Breast epithelium (tissue), 4 donors: ENCODE results near the gene RRAD. TPM values are rescaled to one million over a fixed set of nuclear protein-coding genes. Genes with fewer than 3 reads are reported as not detected.

ENCODE experiments used
- DNase-seq, 2 donors: peaks; one replicate each; pipeline ENCODE4 v3.0.0-alpha.2; 2019; ENCODE audit warnings: low spot score in 2 of 2
- H3K27ac ChIP-seq, 2 donors: fragments of 200-600 bp; sonication (generic) in 1 of 2; one replicate each; pipeline ENCODE4 v1.5.1; 2016 to 2019; ENCODE audit warnings: mild to moderate bottlenecking in 1 of 2
- H3K27me3 ChIP-seq, 2 donors: fragments of 200-600 bp; sonication (generic) in 1 of 2; one replicate each; pipeline versions ENCODE4 v1.5.1 to v1.6.0; 2017 to 2019; ENCODE audit warnings: control low read depth in 1 of 2, mild to moderate bottlenecking in 1 of 2
- H3K36me3 ChIP-seq: fragments of 200-600 bp; one replicate; pipeline ENCODE4 v1.5.1; 2019
- H3K4me1 ChIP-seq, 2 donors: fragments of 200-600 bp; sonication (generic); one replicate each; pipeline ENCODE4 v1.5.1; 2016 to 2019; ENCODE audit warnings: control low read depth in 1 of 2
- H3K4me3 ChIP-seq, 3 donors: fragments of 200-600 bp; sonication (generic); 1 replicate in 2 of 3; 2 replicates in 1 of 3; pipeline ENCODE4 v1.5.1; 2016 to 2019; ENCODE audit warnings: mild to moderate bottlenecking in 3 of 3, moderate library complexity in 2 of 3
- H3K9me3 ChIP-seq, 2 donors: fragments of 200-600 bp; sonication (generic) in 1 of 2; one replicate each; pipeline ENCODE4 v1.5.1; 2016 to 2019; ENCODE audit warnings: control low read depth in 1 of 2
- POLR2A ChIP-seq: fragments of 450-650 bp; IDR thresholded peaks from one replicate; pipeline ENCODE4 v1.6.1; 2016; ENCODE audit warnings: antibody characterized with exemption, mild to moderate bottlenecking, moderate library complexity
- POLR2AphosphoS5 ChIP-seq, 3 donors: sonication (generic); formaldehyde crosslinking; IDR thresholded peaks; one replicate each; pipeline ENCODE4 v1.6.1; 2017; ENCODE audit warnings: antibody characterized with exemption in 3 of 3
- intact Hi-C: fragments of 100-400 bp; cut with DNase I; formaldehyde crosslinking; loops from one replicate; pipeline ENCODE4 v1.15.1; 2023; ENCODE audit warnings: low total_unique reads
- total RNA-seq, 3 donors: library from RNA; depleted of rRNA; stranded (reverse); fragments of >200 nt; gene quantifications; one replicate each; pipeline ENCODE4 v1.1.0, GENCODE V29; 2016
- TF ChIP-seq, protein P1 (sequence below), 3 donors: fragments of 450-650 bp; IDR thresholded peaks; one replicate each; pipeline ENCODE4 v1.5.1; 2016 to 2017; ENCODE audit warnings: antibody characterized with exemption in 3 of 3, mild to moderate bottlenecking in 3 of 3, moderate library complexity in 3 of 3

Gene RRAD
- total RNA-seq, 3 donors from 2014 or later, result 7.7 to 11.1 (median 8.0) TPM

DNA sequence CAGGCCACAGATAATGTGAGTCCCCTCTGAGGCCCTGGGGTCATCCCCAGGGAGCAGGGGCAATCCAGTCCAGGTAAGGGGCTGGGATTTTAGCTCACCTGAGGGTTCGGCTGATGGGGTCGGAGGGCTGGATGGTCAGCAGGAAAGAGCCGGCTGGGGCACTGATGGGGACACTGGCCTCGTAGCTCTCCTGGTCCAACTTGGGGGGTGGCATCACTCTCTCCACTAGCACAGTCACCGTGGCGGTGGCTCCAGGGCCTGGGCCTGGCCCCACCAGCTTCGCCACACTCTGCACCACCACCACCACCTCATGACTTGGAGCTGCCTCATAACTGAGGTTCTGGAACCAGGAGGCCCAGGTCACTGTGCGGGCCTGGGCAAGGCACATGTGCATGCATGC is 13.5 kb downstream of the RRAD start:
- no peak overlapping the region for H3K4me3 ChIP-seq
- H3K9me3 ChIP-seq, result no peaks in the 10 kb centered on the region
- no peaks in the 10 kb centered on the region for H3K27me3 ChIP-seq
- DNase-seq, result no peak
- TF ChIP-seq POLR2A (no peak), POLR2AphosphoS5 (IDR thresholded peaks at IDR 0.05) (no peak)
- TF ChIP-seq, protein P1, sequence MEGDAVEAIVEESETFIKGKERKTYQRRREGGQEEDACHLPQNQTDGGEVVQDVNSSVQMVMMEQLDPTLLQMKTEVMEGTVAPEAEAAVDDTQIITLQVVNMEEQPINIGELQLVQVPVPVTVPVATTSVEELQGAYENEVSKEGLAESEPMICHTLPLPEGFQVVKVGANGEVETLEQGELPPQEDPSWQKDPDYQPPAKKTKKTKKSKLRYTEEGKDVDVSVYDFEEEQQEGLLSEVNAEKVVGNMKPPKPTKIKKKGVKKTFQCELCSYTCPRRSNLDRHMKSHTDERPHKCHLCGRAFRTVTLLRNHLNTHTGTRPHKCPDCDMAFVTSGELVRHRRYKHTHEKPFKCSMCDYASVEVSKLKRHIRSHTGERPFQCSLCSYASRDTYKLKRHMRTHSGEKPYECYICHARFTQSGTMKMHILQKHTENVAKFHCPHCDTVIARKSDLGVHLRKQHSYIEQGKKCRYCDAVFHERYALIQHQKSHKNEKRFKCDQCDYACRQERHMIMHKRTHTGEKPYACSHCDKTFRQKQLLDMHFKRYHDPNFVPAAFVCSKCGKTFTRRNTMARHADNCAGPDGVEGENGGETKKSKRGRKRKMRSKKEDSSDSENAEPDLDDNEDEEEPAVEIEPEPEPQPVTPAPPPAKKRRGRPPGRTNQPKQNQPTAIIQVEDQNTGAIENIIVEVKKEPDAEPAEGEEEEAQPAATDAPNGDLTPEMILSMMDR (IDR thresholded peaks at IDR 0.05), result no peak
- intact Hi-C loops, result no loop called here
- H3K4me1 ChIP-seq, result no peaks in the 10 kb centered on the region
- H3K36me3 ChIP-seq, result no peaks in the 10 kb centered on the region
- H3K27ac ChIP-seq, result no peak overlapping the region

DNA sequence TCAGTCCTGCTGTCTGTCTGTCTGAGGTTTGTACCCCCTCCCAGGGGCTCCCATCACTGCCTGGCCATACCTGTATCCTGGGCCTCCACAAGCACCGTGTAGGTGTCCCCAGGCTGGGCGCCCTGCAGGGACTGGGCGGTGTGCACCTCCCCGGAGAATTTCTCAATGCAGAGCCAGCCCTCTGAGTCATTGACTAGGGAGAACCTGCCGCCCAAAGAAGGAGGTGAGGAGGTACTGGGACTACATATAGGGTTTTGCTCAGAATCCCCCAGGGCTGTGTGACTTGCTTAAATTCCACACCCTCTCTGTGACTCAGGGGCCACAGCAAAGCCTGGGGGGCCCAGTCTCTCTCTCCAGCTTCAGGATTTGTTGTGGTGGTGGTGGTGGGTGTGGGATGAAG is 14.2 kb downstream of the RRAD start:
- H3K4me3 ChIP-seq, result no peak overlapping the region
- no peaks in the 10 kb centered on the region for H3K4me1 ChIP-seq
- TF ChIP-seq POLR2AphosphoS5 (IDR thresholded peaks at IDR 0.05) (no peak), POLR2A (no peak)
- TF ChIP-seq, protein P1 (IDR thresholded peaks at IDR 0.05), result no peak
- intact Hi-C loops, result no loop called here
- H3K9me3 ChIP-seq, result no peaks in the 10 kb centered on the region
- DNase-seq, result no peak
- H3K27ac ChIP-seq, result no peak overlapping the region
- H3K36me3 ChIP-seq, result no peaks in the 10 kb centered on the region
- H3K27me3 ChIP-seq, result no peaks in the 10 kb centered on the region

DNA sequence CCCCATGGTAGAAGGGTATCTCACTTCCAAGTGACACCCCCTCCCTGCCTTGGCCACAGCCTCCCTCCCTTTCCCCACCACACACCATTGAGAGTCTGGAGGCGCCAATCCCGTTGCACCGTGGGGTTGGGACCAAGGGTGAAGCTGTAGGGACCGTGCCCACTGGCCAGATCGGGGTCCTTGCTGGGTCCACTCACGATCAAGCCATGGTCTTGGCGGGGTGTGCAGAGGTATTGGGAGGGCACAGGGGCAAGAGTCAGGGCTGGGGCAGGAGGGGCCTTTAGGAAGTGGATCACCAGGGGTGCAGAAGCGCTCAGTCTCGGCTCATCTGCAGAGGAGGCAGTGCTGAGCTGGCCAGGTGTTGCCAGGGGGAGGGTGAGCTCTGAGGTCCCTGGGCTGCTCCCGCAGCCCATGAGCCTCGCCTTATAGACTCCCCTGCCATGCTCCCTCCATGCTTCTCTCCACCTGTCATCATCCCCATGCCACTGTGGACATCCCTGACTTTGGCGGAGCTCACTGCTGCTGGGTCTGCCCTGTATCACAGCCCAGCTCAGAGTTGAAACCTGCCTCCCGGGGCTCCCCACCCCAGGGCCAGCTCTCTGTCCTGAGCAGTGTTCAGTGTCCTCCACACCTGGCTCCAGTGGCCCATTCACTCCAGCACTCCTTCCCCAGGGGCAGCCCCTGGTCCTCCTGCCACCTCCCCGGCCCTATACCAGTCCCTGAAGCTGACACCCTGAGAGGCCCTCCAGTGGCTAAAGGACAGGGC is 15.0 kb downstream of the RRAD start:
- TF ChIP-seq, protein P1 (IDR thresholded peaks at IDR 0.05), result no peak
- no peak for TF ChIP-seq POLR2A
- no peak for TF ChIP-seq POLR2AphosphoS5 (IDR thresholded peaks at IDR 0.05)
- intact Hi-C loops, result no loop called here
- Histone ChIP-seq H3K9me3 (no peaks in the 10 kb centered on the region), H3K4me1 (no peaks in the 10 kb centered on the region), H3K27me3 (no peaks in the 10 kb centered on the region), H3K27ac (no peak overlapping the region), H3K4me3 (no peak overlapping the region), H3K36me3 (no peaks in the 10 kb centered on the region)
- no peak for DNase-seq

DNA sequence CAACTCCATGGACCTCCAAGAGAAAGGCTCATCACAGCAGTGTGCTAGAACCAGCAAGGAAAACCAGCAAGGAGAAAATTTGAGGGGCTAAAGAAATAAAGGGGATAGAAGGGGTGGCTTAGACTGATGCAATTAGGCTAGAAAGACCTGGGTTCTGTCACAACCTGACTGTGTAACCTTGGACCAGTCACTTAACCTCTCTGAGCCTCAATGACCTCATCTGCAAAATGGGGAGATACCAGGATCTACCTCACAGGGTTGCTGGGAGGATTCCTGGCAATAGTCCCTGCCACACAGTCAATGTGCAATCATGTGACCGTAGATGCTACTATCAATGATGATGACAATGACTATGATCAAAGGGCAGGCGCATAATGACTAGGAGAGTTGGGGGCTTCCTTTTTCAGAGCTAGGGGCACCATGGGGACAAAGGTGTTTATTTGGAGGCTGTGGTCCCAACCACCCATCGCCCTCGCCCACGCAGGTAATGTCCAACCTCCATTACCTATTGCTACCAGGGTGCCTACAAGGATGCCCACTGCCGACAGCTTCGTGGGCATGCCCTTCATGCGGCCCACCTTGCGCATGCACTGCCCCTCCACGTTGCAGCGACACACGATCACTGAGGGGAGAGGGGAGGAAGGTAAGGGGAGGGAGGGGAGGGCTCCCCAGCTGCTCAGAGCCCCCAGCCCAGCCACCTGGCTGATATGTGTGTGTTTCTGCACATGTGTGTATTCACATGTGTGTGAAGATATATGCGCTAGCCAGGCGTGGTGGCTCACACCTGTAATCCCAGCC is 16.4 kb downstream of the RRAD start:
- no peaks in the 10 kb centered on the region for H3K4me1 ChIP-seq
- TF ChIP-seq, protein P1 (IDR thresholded peaks at IDR 0.05), result no peak
- TF ChIP-seq POLR2AphosphoS5 (IDR thresholded peaks at IDR 0.05), result no peak
- no peak for TF ChIP-seq POLR2A
- no peak overlapping the region for H3K27ac ChIP-seq
- H3K4me3 ChIP-seq, result no peak overlapping the region
- DNase-seq, result no peak
- no peaks in the 10 kb centered on the region for H3K27me3 ChIP-seq
- no peaks in the 10 kb centered on the region for H3K36me3 ChIP-seq
- intact Hi-C loops, result no loop called here
- no peaks in the 10 kb centered on the region for H3K9me3 ChIP-seq

DNA sequence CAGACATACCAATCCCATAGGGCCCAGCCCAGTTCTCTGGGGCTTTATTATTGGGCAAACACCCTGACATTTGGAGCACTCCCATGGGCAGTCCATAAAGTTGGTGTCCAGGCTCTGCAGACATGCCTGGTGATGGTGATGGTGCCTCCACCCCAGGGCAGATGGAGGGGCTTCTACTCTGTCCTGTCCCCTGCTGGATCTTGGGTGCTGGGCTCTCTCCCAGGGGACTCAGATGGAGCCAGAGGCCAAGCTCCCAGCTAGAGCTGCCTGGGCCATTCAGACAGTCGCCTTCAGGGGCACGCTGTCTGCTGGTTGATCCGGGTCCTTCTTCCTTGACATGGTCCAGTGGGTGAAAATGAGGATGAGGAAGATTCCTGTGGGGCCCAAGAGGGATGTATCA is 17.2 kb downstream of the RRAD start:
- H3K27me3 ChIP-seq, result no peaks in the 10 kb centered on the region
- TF ChIP-seq, protein P1 (IDR thresholded peaks at IDR 0.05), result no peak
- TF ChIP-seq POLR2A, result no peak
- TF ChIP-seq POLR2AphosphoS5 (IDR thresholded peaks at IDR 0.05), result no peak
- H3K27ac ChIP-seq, result peak overlapping the region in 1 of 2 donors; percentile 7
- no peak for DNase-seq
- H3K9me3 ChIP-seq, result no peaks in the 10 kb centered on the region
- no peak overlapping the region for H3K4me3 ChIP-seq
- no peaks in the 10 kb centered on the region for H3K4me1 ChIP-seq
- intact Hi-C loops, result no loop called here
- H3K36me3 ChIP-seq, result no peaks in the 10 kb centered on the region
